Gastrocnemius medialis (tissue), 4 donors: ENCODE data around the gene VAC14.

Experiments used
- CTCF ChIP-seq, 5 experiments: fragments of 450-650 bp in 3 of 5; fragments of 200-600 bp in 2 of 5; sonication (generic) in 2 of 5; IDR thresholded peaks in 4 of 5; conservative IDR thresholded peaks in 1 of 5; 1 replicate in 4 of 5; 2 replicates in 1 of 5; pipeline ENCODE4 v1.5.1; 2016 to 2019; ENCODE audit warnings: antibody characterized with exemption in 5 of 5, mild to moderate bottlenecking in 3 of 5, moderate library complexity in 3 of 5
- POLR2A ChIP-seq, 2 donors: fragments of 450-650 bp; IDR thresholded peaks; one replicate each; pipeline ENCODE4 v1.6.1; 2017; ENCODE audit warnings: antibody characterized with exemption in 2 of 2, mild to moderate bottlenecking in 2 of 2, moderate library complexity in 2 of 2

GRCh38 chr16:70752426-70752825 lies 48.5 kb downstream of the VAC14 start:
- TF ChIP-seq CTCF (IDR thresholded peaks at IDR 0.05 in 4 of 5, conservative IDR thresholded peaks at IDR 0.05 in 1 of 5) (no peak), POLR2A (IDR thresholded peaks at IDR 0.05) (no peak)
